Panc1 (cell line): ENCODE measurements around the gene ULBP3. TPM values are rescaled to one million over a fixed set of nuclear protein-coding genes. Genes with fewer than 3 reads are reported as not detected.

Experiments
- ATAC-seq: fragments of 200-7000 bp; cut with Tn5 transposase; 2 replicates; pipeline ENCODE4 v1.9.1; 2020; ENCODE audit warnings: mild to moderate bottlenecking, moderate library complexity
- BruUV-seq: library from RNA; stranded (reverse); fragments of 400-500 nt; replicated peaks from 2 replicates; lab custom pipeline; 2021; lab: Mats Ljungman, UMichigan
- CTCF ChIA-PET: fragments of 300-600 bp; sonication (Branson Sonifier 250); formaldehyde crosslinking; loops from one replicate; lab custom pipeline; 2022; ENCODE audit warnings: antibody characterized with exemption; lab: Charles Lee
- POLR2A ChIA-PET: fragments of 300-600 bp; sonication (Branson Sonifier 250); formaldehyde crosslinking; loops from one replicate; lab custom pipeline; 2022; ENCODE audit warnings: antibody characterized with exemption; lab: Charles Lee
- DNase-seq: peaks from one replicate; pipeline ENCODE4 v3.0.0-alpha.2; 2010; ENCODE audit warnings: low read depth, low spot score
- H3K27ac ChIP-seq: 2 replicates; pipeline ENCODE4 v1.5.1; 2011; ENCODE audit warnings: mild to moderate bottlenecking, low read length, inconsistent platforms
- H3K27me3 ChIP-seq: fragments of 200-500 bp; sonication (Bioruptor generic); 2 replicates; pipeline ENCODE4 v1.6.0; 2014; ENCODE audit warnings: low read length, inconsistent platforms; ENCODE audit not compliant: control insufficient read depth, insufficient read depth
- H3K36me3 ChIP-seq: fragments of 200-500 bp; sonication (Bioruptor generic); 2 replicates; pipeline ENCODE4 v1.5.1; 2014; ENCODE audit warnings: inconsistent platforms, mild to moderate bottlenecking, low read length, moderate library complexity; ENCODE audit not compliant: control insufficient read depth, insufficient read depth
- H3K4me1 ChIP-seq: 2 replicates; pipeline ENCODE4 v1.5.1; 2011; ENCODE audit warnings: inconsistent platforms, mild to moderate bottlenecking, low read length, moderate library complexity; ENCODE audit not compliant: control insufficient read depth, insufficient read depth
- H3K4me3 ChIP-seq, 2 experiments: 2 replicates each; pipeline ENCODE4 v1.5.1; 2011 to 2012; ENCODE audit warnings: low read depth in 2 of 2, low read length in 2 of 2, mild to moderate bottlenecking in 2 of 2, inconsistent platforms in 1 of 2, moderate library complexity in 1 of 2
- H3K9me3 ChIP-seq: fragments of 200-500 bp; sonication (Bioruptor generic); 2 replicates; pipeline ENCODE4 v1.5.1; 2014; ENCODE audit warnings: low read depth, mild to moderate bottlenecking, inconsistent platforms, low read length, moderate library complexity; ENCODE audit not compliant: control insufficient read depth, insufficient read depth
- POLR2AphosphoS5 ChIP-seq: IDR thresholded peaks from 2 replicates; pipeline ENCODE4 v1.6.1; 2012; ENCODE audit warnings: mild to moderate bottlenecking, low read depth, low read length, moderate library complexity
- SIN3A ChIP-seq: IDR thresholded peaks from 2 replicates; pipeline ENCODE4 v1.6.1; 2012; ENCODE audit warnings: low read depth, mild to moderate bottlenecking, low read length, moderate library complexity, borderline replicate concordance; ENCODE audit not compliant: insufficient read depth
- TCF7L2 ChIP-seq: IDR thresholded peaks from 2 replicates; pipeline ENCODE4 v1.6.1; 2011; ENCODE audit warnings: mild to moderate bottlenecking, low read depth, low read length, inconsistent platforms
- in situ Hi-C: cut with HindIII; loops from 2 replicates; pipeline ENCODE4 v1.10.0; 2016; ENCODE audit warnings: low sequenced_read_pairs, low pct_unique_long_range_greater_than_20kb
- intact Hi-C: fragments of 100-400 bp; cut with micrococcal nuclease; formaldehyde crosslinking; loops from one replicate; pipeline ENCODE4 v1.10.0; 2022; ENCODE audit not compliant: unreplicated experiment
- total RNA-seq: library from RNA; stranded (reverse); gene quantifications from one replicate; pipeline ENCODE4 v1.2.1, GENCODE V29; 2021; ENCODE audit not compliant: unreplicated experiment
- TF ChIP-seq, protein P1 (sequence below), 2 experiments: IDR thresholded peaks; 2 replicates each; pipeline ENCODE4 v1.6.1; 2011 to 2012; ENCODE audit warnings: low read depth in 2 of 2, control low read depth in 1 of 2, low read length in 1 of 2, mild to moderate bottlenecking in 1 of 2, moderate library complexity in 1 of 2; ENCODE audit not compliant: insufficient read depth in 1 of 2
- TF ChIP-seq, protein P2 (sequence below): fragments of 450-650 bp; IDR thresholded peaks from 2 replicates; pipeline ENCODE4 v1.5.1; 2017; ENCODE audit warnings: mild to moderate bottlenecking

Gene ULBP3
- total RNA-seq, 1 experiment from 2014 or later, result 2.4 TPM

DNA sequence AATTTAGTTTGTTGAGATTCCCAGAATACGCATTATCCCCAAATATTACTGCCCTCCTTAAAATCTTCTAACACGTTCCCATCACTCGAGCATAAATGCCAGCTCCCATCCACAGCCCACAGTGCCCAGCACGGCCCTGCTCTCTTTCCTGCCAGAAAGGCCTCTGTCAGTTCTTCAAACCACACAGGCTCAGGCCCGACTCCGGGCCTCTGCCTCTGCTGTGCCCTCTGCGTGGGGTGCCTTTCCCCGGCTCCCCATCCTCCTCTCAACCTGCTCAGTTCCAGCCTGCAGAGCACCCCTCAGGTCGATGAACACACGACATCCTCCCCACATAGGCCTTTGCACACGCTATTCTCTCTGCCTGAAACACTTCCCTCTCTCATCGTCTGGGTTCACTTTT is 12.8 kb downstream of the ULBP3 start:
- no TSS peak for BruUV-seq
- POLR2A ChIA-PET, result no interaction called here
- H3K4me3 ChIP-seq, result no peak overlapping the region
- no peak for ATAC-seq
- CTCF ChIA-PET, result no interaction called here
- no peak for DNase-seq
- no peak overlapping the region for H3K27ac ChIP-seq
- intact Hi-C loops, result no loop called here
- no peak for TF ChIP-seq SIN3A
- TF ChIP-seq TCF7L2, result no peak
- TF ChIP-seq, protein P1, sequence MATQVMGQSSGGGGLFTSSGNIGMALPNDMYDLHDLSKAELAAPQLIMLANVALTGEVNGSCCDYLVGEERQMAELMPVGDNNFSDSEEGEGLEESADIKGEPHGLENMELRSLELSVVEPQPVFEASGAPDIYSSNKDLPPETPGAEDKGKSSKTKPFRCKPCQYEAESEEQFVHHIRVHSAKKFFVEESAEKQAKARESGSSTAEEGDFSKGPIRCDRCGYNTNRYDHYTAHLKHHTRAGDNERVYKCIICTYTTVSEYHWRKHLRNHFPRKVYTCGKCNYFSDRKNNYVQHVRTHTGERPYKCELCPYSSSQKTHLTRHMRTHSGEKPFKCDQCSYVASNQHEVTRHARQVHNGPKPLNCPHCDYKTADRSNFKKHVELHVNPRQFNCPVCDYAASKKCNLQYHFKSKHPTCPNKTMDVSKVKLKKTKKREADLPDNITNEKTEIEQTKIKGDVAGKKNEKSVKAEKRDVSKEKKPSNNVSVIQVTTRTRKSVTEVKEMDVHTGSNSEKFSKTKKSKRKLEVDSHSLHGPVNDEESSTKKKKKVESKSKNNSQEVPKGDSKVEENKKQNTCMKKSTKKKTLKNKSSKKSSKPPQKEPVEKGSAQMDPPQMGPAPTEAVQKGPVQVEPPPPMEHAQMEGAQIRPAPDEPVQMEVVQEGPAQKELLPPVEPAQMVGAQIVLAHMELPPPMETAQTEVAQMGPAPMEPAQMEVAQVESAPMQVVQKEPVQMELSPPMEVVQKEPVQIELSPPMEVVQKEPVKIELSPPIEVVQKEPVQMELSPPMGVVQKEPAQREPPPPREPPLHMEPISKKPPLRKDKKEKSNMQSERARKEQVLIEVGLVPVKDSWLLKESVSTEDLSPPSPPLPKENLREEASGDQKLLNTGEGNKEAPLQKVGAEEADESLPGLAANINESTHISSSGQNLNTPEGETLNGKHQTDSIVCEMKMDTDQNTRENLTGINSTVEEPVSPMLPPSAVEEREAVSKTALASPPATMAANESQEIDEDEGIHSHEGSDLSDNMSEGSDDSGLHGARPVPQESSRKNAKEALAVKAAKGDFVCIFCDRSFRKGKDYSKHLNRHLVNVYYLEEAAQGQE (IDR thresholded peaks at IDR 0.05; ENCODE audit: insufficient read depth in 1 of 2, low read depth in 2 of 2, low read length in 1 of 2), result no peak
- no peak for TF ChIP-seq POLR2AphosphoS5
- TF ChIP-seq, protein P2, sequence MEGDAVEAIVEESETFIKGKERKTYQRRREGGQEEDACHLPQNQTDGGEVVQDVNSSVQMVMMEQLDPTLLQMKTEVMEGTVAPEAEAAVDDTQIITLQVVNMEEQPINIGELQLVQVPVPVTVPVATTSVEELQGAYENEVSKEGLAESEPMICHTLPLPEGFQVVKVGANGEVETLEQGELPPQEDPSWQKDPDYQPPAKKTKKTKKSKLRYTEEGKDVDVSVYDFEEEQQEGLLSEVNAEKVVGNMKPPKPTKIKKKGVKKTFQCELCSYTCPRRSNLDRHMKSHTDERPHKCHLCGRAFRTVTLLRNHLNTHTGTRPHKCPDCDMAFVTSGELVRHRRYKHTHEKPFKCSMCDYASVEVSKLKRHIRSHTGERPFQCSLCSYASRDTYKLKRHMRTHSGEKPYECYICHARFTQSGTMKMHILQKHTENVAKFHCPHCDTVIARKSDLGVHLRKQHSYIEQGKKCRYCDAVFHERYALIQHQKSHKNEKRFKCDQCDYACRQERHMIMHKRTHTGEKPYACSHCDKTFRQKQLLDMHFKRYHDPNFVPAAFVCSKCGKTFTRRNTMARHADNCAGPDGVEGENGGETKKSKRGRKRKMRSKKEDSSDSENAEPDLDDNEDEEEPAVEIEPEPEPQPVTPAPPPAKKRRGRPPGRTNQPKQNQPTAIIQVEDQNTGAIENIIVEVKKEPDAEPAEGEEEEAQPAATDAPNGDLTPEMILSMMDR, result no peak
- in situ Hi-C loops, result no loop called here
- H3K27me3 ChIP-seq, result peaks cover 18% of the 10 kb centered on the region
- H3K4me1 ChIP-seq, result no peaks in the 10 kb centered on the region
- H3K36me3 ChIP-seq, result no peaks in the 10 kb centered on the region
- H3K9me3 ChIP-seq, result no peaks in the 10 kb centered on the region

DNA sequence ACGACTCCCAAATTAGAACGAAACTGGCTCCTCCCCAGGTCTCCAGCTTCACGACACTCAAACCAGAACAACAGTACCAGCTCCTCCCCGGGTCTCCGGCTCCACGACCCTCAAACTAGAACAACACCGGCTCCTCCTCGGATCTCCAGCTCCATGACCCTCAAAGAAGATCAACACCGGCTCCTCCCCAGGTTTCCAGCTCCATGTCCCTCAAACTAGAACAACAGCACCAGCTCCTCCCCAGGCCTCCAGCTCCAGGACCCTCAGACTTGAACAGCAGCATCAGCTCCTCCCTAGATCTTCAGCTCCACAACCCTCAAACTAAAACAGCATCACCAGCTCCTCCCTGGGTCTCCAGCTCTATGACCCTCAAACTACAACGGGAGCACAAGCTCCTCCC is 13.8 kb downstream of the ULBP3 start:
- ChIA-PET POLR2A (no interaction called here), CTCF (no interaction called here)
- intact Hi-C loops (no loop called here), in situ Hi-C loops (no loop called here)
- H3K4me1 ChIP-seq, result no peaks in the 10 kb centered on the region
- no peak for DNase-seq
- H3K4me3 ChIP-seq, result no peak overlapping the region
- BruUV-seq, result no TSS peak
- no peaks in the 10 kb centered on the region for H3K36me3 ChIP-seq
- peaks cover 18% of the 10 kb centered on the region for H3K27me3 ChIP-seq
- H3K9me3 ChIP-seq, result no peaks in the 10 kb centered on the region
- TF ChIP-seq, protein P1 (IDR thresholded peaks at IDR 0.05; ENCODE audit: insufficient read depth in 1 of 2, low read depth in 2 of 2, low read length in 1 of 2), result no peak
- TF ChIP-seq POLR2AphosphoS5 (no peak), TCF7L2 (no peak), SIN3A (no peak)
- TF ChIP-seq, protein P2, result no peak
- ATAC-seq, result no peak
- no peak overlapping the region for H3K27ac ChIP-seq
